GM12891 (cell line): ENCODE results near the gene METTL22.

Experiments used
- PAX5 ChIP-seq: IDR thresholded peaks from 2 replicates; pipeline ENCODE4 v1.6.1; 2011; ENCODE audit warnings: low read length, moderate library complexity, mild to moderate bottlenecking; ENCODE audit not compliant: insufficient read depth, severe bottlenecking
- POLR2A ChIP-seq: IDR thresholded peaks from 2 replicates; pipeline ENCODE4 v1.6.1; 2011; ENCODE audit warnings: low read depth, low read length, control low read depth
- POLR2AphosphoS5 ChIP-seq: IDR thresholded peaks from 2 replicates; pipeline ENCODE4 v1.6.1; 2011; ENCODE audit warnings: low read depth, low read length, control low read depth
- POU2F2 ChIP-seq: IDR thresholded peaks from 2 replicates; pipeline ENCODE4 v1.6.1; 2011; ENCODE audit warnings: low read depth, mild to moderate bottlenecking, control low read depth, low read length, moderate library complexity
- SPI1 ChIP-seq: IDR thresholded peaks from 2 replicates; pipeline ENCODE4 v1.6.1; 2011; ENCODE audit warnings: low read depth, low read length, control low read depth
- TAF1 ChIP-seq: IDR thresholded peaks from 2 replicates; pipeline ENCODE4 v1.6.1; 2011; ENCODE audit warnings: low read depth, low read length, control low read depth

GRCh38 chr16:8686879-8687278 is 65.4 kb downstream of the METTL22 start:
- no peak for TF ChIP-seq POLR2A
- TF ChIP-seq POLR2AphosphoS5: no peak
- no peak for TF ChIP-seq TAF1
- no peak for TF ChIP-seq SPI1
- no peak for TF ChIP-seq PAX5
- TF ChIP-seq POU2F2: no peak
